ENCODE measurements around the gene ABCB4. TPM values are rescaled to one million over a fixed set of nuclear protein-coding genes. Genes with fewer than 3 reads are reported as not detected.

ABCB4 gene
- total RNA-seq, 2 experiments from 2014 or later = 1.2 TPM; not detected in 1

DNA sequence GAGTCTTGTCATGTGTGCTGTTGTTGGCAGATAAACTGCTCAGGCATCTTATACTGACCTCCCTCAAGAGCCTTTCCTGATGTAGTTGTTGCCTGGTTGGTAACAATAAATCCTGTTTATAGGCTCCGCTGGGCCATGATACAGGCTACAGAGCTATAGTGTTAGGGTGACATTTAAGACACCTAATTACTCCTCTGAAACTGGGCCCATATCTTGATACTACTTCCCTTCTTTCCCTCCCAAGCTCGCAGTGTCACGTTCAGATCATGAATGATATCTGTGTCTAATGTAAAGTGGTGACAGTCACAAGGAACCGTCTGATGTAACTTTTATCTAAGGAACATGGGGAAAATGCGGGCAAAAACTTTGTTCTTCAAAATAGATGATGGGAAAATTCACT, 94.6 kb downstream of the ABCB4 start:
- Histone ChIP-seq H3K4me2 (ENCODE audit: low read length) (no peak overlapping the region), H3K27ac (ENCODE audit: low read depth, low read length, poor library complexity, severe bottlenecking) (no peak overlapping the region), H3K4me3 (ENCODE audit: low read depth, low read length, poor library complexity, severe bottlenecking) (no peak overlapping the region), H3K36me3 (ENCODE audit: insufficient read depth, low read length) (peaks cover 5% of the 10 kb centered on the region; the same call in 1 of the 2 replicates), H3K4me1 (ENCODE audit: insufficient read depth, low read length, poor library complexity, severe bottlenecking) (no peaks in the 10 kb centered on the region), H3K9me2 (ENCODE audit: insufficient read depth, low read length) (no peaks in the 10 kb centered on the region), H4K20me1 (ENCODE audit: insufficient read depth, low read length) (no peaks in the 10 kb centered on the region), H2AFZ (ENCODE audit: low read length) (no peak overlapping the region), H3K79me2 (ENCODE audit: insufficient read depth, low read depth, low read length) (no peaks in the 10 kb centered on the region), H3K9me3 (ENCODE audit: low read length) (no peaks in the 10 kb centered on the region)
- BruUV-seq (replicated peaks) = no TSS peak
- POLR2A ChIA-PET = interaction anchor here (1.2 kb wide), 1 partner anchor 274 kb away, joined by 3 read pairs; no protein-coding TSS in a partner anchor
- DNase-seq (ENCODE audit: low spot score) = no peak
- TF ChIP-seq EZH2phosphoT487 (IDR thresholded peaks at IDR 0.05; ENCODE audit: borderline replicate concordance, low read depth, low read length) = no peak
- TF ChIP-seq, protein P1, sequence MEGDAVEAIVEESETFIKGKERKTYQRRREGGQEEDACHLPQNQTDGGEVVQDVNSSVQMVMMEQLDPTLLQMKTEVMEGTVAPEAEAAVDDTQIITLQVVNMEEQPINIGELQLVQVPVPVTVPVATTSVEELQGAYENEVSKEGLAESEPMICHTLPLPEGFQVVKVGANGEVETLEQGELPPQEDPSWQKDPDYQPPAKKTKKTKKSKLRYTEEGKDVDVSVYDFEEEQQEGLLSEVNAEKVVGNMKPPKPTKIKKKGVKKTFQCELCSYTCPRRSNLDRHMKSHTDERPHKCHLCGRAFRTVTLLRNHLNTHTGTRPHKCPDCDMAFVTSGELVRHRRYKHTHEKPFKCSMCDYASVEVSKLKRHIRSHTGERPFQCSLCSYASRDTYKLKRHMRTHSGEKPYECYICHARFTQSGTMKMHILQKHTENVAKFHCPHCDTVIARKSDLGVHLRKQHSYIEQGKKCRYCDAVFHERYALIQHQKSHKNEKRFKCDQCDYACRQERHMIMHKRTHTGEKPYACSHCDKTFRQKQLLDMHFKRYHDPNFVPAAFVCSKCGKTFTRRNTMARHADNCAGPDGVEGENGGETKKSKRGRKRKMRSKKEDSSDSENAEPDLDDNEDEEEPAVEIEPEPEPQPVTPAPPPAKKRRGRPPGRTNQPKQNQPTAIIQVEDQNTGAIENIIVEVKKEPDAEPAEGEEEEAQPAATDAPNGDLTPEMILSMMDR (conservative IDR thresholded peaks at IDR 0.05; ENCODE audit: low read length) = no peak
- CTCF ChIA-PET (ENCODE audit: unreplicated experiment) = no interaction called here
- intact Hi-C loops (cut with micrococcal nuclease; ENCODE audit: unreplicated experiment) = no loop called here

- no peaks in the 10 kb centered on the region for H3K79me2 ChIP-seq (ENCODE audit: insufficient read depth, low read depth, low read length)
- H2AFZ ChIP-seq (ENCODE audit: low read length) = no peak overlapping the region
- no peaks in the 10 kb centered on the region for H4K20me1 ChIP-seq (ENCODE audit: insufficient read depth, low read length)
- BruUV-seq (replicated peaks) = no TSS peak
- POLR2A ChIA-PET = interaction anchor here (0.6 to 1.2 kb wide), 6 partner anchors 10 to 837 kb away, joined by 3 to 5 read pairs (median 4); no protein-coding TSS in a partner anchor
- no peak overlapping the region for H3K4me3 ChIP-seq (ENCODE audit: low read depth, low read length, poor library complexity, severe bottlenecking)
- no peaks in the 10 kb centered on the region for H3K4me1 ChIP-seq (ENCODE audit: insufficient read depth, low read length, poor library complexity, severe bottlenecking)
- no peak overlapping the region for H3K4me2 ChIP-seq (ENCODE audit: low read length)
- TF ChIP-seq, protein P1 (conservative IDR thresholded peaks at IDR 0.05; ENCODE audit: low read length) = no peak
- CTCF ChIA-PET (ENCODE audit: unreplicated experiment) = no interaction called here
- no peaks in the 10 kb centered on the region for H3K36me3 ChIP-seq (ENCODE audit: insufficient read depth, low read length)
- no peak for DNase-seq (ENCODE audit: low spot score)
- no peaks in the 10 kb centered on the region for H3K9me2 ChIP-seq (ENCODE audit: insufficient read depth, low read length)
- H3K27ac ChIP-seq (ENCODE audit: low read depth, low read length, poor library complexity, severe bottlenecking) = no peak overlapping the region
- H3K9me3 ChIP-seq (ENCODE audit: low read length) = no peaks in the 10 kb centered on the region
- intact Hi-C loops (cut with micrococcal nuclease; ENCODE audit: unreplicated experiment) = no loop called here
Measured at GRCh38 chr7:87375662-87376435, 99.6 kb downstream of the ABCB4 start.

DNA sequence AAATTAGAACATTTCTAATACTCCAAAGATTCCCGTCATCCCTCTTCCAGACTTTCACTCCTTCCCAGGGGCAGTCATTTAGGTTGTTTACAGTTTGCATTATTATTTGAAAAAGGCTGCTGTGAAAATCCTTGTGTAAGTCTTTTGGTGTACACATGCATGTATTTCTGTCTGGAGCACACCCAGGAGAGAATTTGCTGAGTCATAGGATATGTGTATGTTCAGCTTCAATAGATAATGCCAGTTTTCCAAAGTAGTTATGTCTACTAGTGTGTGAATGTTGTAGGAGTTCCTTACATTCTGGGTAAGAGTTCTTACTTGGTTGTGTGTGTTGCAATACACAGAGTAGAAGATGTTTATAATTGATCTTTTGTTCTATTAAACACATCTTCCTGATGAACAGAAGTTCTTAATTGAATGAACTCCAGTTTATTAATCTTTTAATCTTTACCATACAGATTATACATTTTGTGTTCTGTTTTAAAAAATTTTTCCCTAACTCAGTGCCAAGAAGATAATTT, 104.8 kb downstream of the ABCB4 start:
- H3K4me3 ChIP-seq (ENCODE audit: low read depth, low read length, poor library complexity, severe bottlenecking) = no peak overlapping the region
- no peaks in the 10 kb centered on the region for H3K79me2 ChIP-seq (ENCODE audit: insufficient read depth, low read depth, low read length)
- DNase-seq (ENCODE audit: low spot score) = no peak
- no peak for TF ChIP-seq EZH2phosphoT487 (IDR thresholded peaks at IDR 0.05; ENCODE audit: borderline replicate concordance, low read depth, low read length)
- TF ChIP-seq, protein P1 (conservative IDR thresholded peaks at IDR 0.05; ENCODE audit: low read length) = no peak
- no peaks in the 10 kb centered on the region for H3K9me3 ChIP-seq (ENCODE audit: low read length)
- no peak overlapping the region for H3K4me2 ChIP-seq (ENCODE audit: low read length)
- no peaks in the 10 kb centered on the region for H3K9me2 ChIP-seq (ENCODE audit: insufficient read depth, low read length)
- H3K36me3 ChIP-seq (ENCODE audit: insufficient read depth, low read length) = no peaks in the 10 kb centered on the region; the same call in 1 of the 2 replicates
- intact Hi-C loops (cut with micrococcal nuclease; ENCODE audit: unreplicated experiment) = no loop called here
- H3K27ac ChIP-seq (ENCODE audit: low read depth, low read length, poor library complexity, severe bottlenecking) = no peak overlapping the region
- ChIA-PET POLR2A (no interaction called here), CTCF (ENCODE audit: unreplicated experiment) (no interaction called here)
- BruUV-seq (replicated peaks) = no TSS peak
- no peaks in the 10 kb centered on the region for H3K4me1 ChIP-seq (ENCODE audit: insufficient read depth, low read length, poor library complexity, severe bottlenecking)
- no peak overlapping the region for H2AFZ ChIP-seq (ENCODE audit: low read length)
- no peaks in the 10 kb centered on the region for H4K20me1 ChIP-seq (ENCODE audit: insufficient read depth, low read length)
